HEK293 (cell line): ENCODE results near the gene RBM10.

ENCODE experiments used
- MYNN ChIP-seq: fragments of 450-650 bp; formaldehyde crosslinking; IDR thresholded peaks from 2 replicates; pipeline ENCODE4 v1.5.1; 2016; ENCODE audit warnings: missing biosample characterization, missing genetic modification characterization, borderline replicate concordance
- ZNF394 ChIP-seq: fragments of 450-650 bp; formaldehyde crosslinking; IDR thresholded peaks from 2 replicates; pipeline ENCODE4 v1.5.1; 2016; ENCODE audit warnings: missing biosample characterization, missing genetic modification characterization, mild to moderate bottlenecking, moderate library complexity, borderline replicate concordance
- ZNF692 ChIP-seq: fragments of 450-650 bp; formaldehyde crosslinking; IDR thresholded peaks from 2 replicates; pipeline ENCODE4 v1.5.1; 2016; ENCODE audit warnings: missing biosample characterization, missing genetic modification characterization
- TF ChIP-seq, protein P1 (sequence below): fragments of 450-650 bp; formaldehyde crosslinking; IDR thresholded peaks from 2 replicates; pipeline ENCODE4; 2016; ENCODE audit warnings: missing biosample characterization, missing genetic modification characterization

- no peak for TF ChIP-seq ZNF692
- TF ChIP-seq MYNN, result no peak
- TF ChIP-seq, protein P1, sequence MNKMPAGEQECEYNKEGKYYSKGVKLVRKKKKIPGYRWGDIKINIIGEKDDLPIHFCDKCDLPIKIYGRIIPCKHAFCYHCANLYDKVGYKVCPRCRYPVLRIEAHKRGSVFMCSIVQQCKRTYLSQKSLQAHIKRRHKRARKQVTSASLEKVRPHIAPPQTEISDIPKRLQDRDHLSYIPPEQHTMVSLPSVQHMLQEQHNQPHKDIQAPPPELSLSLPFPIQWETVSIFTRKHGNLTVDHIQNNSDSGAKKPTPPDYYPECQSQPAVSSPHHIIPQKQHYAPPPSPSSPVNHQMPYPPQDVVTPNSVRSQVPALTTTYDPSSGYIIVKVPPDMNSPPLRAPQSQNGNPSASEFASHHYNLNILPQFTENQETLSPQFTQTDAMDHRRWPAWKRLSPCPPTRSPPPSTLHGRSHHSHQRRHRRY (tag by site-specific recombination), result no peak
- TF ChIP-seq ZNF394 (tag by site-specific recombination), result no peak
These were observed 37.2 kb downstream of the RBM10 start for GRCh38 chrX:47182106-47182700.
